Putamen (tissue), 1 donor: ENCODE results near the gene MCF2L.

Experiments
- DNase-seq: peaks from one replicate; pipeline ENCODE4 v3.0.0-alpha.2; 2016; ENCODE audit warnings: low spot score

Gene MCF2L

DNA sequence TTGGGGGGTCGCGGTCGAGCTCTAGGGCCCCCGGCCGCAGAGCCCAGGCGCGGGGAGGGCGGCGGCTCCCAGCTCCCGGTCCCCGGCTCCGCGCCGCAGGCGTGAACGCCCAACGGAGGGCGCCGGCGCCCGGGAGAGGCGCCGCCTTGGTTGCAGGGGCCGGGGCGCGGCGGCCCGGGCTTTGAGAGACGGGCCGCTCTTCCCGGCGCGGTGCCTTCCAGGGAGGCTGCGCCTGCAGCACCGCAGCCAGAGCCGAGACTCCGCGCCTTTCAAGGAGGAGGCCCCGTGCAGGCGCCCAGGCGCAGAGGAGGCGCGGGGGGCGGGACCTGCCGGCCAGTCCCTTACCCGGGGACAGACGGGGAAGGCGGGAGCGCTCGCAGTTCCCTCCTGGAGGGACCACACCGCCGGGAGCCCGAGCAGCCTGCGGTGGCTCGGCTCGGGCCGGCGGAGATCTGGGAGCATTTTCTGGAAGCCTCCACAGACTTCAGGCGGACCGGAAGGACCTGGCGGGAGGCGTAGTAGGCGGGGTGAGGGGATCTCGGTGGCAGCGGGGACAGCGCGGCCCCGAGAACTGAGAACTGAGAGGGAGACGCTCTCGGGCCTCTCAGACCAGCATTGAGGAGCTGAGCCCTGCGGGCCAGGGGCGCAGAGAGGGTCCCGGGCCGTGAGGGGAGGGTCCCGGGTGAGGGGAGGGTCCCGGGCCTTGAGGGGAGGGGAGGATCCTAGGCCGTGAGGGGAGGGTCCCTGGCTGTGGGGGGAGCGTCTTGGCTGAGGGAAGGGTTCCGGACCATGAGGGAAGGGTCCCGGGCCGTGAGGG, 25.5 kb upstream of the MCF2L start:
- DNase-seq, result no peak

DNA sequence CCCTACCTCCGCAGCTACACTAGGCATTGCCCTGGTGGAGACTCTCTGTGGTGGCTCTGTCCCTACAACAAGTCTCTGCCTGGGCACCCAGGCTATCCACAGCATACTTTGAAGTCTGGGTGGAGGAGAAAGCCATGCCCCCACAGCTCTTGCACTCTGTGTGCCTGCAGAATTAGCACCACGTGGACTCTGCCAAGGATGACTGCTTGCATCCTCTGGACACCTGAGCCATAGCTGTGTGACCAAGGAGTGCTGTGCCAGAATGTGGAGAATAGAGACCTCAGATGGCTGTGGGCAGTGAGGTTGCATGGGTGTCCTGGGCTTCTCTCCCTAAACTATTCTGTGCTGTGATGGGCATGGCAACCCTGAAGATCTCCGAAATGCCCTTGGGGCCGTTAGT, 21.2 kb upstream of the MCF2L start:
- DNase-seq, result no peak

DNA sequence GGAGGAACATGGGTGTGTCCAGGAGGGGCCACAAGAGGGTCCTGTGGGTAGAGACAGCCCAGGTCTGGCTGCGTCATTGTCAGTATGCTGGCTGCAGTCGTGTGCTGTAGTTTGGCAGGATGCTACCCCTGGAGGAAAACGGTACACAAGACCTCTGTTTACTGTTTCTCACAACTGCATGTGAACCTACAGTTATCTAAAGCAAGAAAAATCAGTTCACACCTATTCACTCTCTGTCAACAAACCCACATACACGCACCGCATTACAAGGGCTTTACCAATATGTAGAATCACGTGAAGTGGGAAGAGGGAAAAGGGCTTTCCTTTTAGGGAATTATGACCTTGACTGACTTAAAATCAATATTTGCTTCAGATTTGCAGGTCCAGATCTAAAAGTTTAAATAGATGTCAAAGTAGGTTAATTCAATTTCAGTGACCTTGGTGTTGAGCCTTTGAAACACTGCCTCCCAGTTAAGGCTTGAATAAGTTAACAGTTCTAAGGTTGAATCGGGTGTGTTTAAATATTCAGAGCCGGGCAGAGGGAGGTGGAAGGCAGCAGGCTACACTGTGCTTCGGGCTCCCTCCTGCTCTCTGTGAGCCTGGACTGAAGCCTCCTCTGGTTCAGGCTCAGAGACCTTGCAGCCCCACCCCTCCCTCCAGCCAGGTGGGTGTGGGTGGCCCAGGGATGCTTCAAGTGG, 17.2 kb upstream of the MCF2L start:
- no peak for DNase-seq

DNA sequence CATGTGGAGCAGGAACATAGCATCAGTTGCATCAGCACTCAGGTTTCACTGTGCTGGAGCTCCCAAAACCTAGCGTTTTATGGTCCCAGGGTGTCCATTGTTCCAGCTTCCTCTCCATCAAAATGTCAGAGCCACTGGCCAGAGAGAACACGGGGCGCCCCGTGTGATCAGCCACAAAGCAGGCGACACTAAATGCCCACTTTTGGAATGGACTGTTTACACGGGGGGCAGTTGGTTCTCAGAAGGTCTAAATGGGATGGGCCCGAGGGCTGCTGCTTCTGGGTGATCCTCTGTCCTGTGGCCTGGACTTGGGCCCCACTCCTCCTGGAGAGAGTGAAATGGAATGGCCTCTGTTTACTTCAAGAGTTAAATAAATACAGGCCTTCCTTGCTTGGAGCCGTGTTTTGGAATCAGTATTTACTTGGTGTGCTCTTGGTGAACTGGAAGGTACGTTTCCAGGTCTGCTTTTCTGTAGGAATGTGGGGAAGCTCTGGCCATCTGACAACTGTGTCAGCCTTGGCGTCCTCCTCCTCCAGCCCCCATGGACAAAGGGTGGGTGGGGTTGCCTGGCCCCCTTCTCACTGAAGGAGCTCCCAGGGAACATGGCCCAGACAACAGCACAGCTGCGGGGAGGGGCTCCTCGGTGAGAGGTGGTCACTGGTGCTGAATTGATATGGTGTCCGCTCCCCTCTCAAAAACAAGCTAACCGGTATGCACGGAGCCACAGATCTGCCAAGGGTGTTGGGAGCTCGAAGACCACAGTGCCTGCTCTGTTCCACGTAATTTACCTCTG, 16.1 kb upstream of the MCF2L start:
- DNase-seq, result no peak

DNA sequence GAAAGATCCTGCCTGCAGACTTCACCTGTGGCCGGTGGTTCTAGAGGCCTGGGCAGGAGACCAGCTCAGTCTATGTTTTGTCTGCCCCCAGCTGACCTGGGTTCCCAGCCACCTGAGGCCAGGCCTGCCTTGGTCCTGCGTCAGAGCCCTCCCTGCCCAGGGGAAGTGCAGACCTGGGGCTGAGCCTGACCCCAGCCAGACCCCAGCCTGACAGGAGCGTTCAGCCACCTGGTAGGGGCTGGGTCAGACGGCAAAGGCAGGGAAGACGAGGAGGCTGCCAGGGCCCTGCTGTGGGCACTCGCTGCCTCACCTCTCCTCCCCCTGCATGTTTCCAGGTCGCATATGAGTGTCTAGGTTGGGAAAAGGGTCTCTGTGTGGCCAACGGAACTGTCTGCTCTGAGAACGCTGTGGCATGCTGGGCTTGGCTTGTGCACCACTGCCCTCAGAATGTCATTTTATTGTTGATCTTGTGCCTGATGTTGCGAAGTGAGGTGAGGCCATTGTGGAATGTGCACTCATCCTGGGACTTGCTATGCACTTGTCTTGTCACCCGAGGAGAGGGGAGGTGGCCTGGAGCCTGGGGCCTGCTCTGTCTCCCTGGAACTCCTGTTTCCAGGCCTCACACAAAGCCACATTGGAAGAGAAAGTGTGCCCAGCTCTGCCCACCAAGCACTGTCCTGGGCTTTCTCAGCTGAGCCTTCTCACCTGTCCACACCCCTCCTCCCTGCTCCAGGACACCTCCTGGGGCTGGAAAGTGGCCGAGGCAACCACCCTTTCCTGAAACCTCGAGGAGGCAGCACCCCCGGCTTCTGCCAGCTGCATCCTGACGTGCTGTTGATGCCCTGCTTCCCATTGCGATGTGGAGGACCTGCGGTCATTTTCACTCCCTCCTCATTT, 15.2 kb upstream of the MCF2L start:
- DNase-seq, result no peak

DNA sequence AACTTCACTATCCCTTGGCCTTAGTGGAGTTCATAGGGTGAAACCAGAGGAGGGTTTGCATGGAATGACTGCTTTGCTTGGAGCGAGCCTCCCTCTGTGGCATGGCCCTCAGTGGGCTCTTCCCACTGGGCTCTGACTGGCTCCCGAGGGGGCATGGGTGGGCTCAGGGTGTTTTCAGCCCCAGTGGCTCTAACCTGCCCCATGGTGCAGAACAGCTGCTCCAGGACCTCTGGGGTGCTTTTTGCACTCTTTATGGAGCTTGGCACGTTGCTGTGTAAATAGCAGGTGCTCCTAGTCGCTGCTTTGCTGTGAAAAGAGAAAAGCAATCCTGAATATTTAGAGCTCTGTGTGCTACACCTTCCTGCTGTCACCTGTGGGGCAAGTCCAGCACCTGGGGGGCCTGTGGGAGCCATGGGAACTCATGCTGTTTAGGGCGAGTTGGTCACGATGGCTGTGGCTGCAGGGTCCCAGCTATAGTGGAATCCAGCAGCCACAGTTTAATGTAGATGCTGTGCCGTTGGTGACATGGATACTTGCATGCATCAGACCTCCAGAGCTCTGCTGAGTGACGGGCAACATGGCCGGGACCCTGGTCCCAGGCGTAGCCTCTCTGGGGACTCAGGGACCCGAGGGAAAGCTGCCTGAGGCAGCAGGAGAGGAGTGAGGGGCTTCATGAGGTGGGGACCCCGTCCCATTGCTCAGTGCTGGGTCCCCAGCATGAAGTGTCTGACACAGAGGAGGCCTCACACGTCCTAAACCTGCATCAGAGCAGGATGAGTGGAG, 14.3 kb upstream of the MCF2L start:
- no peak for DNase-seq

DNA sequence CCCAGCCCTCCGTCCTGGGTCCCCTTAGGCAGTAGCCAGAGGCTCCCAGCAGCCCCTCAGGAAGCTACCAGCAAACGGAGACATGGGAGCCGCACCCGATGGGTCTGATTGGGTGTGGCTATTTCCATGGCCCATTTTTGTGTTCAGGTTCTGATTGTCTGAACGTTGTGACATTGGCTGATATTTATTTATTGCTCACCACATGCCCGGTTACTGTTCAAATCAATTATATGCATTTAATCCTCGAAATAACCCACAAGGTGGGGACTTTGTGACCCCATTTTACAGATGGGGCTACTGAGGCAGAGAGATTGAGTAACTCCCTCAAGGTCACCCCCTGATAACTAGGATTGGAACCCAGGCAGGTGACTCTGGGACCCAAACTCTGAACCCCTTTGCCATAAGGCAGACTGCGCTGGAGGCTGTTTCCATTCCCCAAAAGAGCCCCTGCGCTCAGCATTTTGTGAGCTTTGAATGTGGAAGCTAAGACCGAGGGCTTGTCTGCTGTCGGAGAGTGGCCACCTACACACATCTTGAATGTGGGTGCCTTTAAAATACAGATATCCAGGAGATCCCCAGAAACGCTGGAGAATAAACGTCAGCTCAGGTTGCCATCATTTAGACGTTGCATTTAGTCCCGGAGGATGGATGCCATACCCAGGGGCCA, 13.6 kb upstream of the MCF2L start:
- DNase-seq, result no peak

DNA sequence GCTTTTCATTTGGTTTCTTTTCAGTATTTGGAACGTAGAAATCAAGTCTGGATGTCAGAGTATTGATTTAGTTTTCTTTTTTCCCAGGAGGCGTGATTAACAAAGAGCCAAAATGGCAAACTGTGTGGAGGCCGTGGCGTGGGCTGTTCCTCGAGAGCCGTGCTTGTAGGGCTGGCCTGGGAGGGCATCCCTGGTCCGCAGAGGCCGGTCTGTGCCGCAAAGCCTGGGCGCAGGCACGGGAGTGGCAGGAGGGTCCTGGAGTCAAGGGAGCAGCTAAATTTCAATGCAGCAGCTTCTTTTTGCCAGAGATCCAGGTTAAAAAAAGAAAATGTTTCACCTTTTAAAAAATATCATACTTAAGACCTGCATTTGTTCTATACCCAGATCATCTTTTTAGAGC, 13.1 kb upstream of the MCF2L start:
- no peak for DNase-seq

DNA sequence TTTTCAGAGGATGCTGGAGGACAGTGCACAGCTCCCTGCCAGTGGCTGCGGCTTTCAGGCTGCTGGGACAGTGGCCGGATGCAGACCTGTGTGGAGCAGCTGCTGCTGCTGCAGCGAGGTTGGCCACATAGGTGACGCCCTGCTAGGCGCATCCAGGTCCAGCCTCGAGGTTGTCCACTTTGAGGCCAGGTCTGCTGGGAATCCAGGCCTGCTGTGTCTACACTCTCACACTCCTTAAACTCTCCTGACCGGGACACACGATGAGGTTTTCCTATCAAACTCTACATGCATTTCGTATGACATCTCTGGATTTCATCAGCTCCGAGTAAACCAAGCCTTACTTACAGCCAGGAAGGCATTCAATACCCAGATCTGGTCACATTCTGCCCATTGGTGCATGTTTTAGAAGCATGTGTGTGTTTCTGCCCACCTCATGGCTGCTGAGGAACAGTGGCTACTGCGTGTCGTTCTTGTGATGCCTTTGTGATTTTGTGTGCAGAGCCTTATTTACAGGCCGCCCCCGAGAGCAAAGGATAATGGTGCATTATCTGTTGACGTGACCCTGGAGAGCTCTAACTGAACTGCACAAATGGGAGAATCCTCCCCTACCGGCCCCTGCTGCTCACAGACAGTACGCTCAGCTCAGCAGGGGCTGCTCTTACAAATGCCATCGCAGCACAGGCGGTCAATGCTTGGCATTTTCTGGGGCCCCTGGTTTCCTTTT, 12.3 kb upstream of the MCF2L start:
- no peak for DNase-seq

DNA sequence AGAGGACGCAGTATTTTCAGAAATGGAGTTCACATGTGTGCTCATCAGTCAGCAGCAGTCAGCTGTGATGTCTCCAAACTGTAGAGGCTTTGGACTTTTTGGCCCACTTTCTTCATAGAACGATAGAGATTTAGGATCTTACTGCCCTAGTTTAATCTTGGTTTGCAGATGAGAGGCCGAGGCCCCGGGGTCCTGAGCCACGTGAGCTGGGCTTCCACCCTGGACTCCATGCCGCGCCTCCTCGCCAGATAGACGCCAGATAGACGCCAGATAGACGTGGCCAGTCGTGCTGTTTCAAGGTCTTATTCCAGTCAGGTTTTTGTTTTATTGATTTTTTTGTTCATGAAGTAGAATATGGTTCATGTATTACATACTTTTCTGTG, 11.7 kb upstream of the MCF2L start:
- no peak for DNase-seq

DNA sequence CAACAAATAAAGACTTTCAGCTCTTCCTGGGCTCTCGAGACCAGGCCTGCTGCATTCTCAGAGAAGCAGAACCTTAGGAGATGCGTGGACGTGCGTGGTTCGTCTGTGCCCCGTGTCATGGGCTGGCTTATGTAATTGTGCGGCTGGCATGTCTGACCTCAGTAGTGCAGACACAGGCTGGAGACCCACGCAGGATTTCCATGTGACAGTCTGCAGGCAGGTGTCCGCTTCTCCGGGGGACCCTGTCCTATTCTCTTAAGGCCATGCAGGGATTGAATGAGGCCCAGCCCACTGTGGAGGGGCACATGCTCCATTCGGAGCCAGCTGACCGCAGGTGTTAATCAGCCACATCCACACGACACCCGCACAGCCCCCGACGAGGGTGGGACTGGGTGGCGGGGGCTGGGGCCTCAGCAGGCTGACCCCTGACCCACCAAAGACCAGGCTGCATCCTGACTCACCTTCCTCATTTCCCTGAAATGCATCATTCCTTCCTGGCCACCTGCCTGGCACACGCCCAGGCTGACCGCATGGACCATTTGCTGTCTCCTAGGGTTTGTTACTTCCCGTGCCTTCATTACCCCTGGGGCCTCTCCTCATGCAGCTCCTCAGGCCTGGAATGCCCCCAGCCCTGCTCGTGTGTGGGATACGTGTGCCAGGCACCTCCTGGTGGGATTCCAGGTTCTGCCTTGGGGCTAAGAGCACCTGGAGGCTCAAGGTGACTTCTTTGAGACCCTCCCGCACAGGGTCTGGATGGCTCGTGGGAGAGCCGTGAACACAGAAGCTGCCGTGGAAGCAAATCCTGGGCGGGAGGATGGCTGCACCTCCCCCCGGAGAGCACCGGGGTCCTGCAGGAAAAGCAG, 10.7 kb upstream of the MCF2L start:
- no peak for DNase-seq

DNA sequence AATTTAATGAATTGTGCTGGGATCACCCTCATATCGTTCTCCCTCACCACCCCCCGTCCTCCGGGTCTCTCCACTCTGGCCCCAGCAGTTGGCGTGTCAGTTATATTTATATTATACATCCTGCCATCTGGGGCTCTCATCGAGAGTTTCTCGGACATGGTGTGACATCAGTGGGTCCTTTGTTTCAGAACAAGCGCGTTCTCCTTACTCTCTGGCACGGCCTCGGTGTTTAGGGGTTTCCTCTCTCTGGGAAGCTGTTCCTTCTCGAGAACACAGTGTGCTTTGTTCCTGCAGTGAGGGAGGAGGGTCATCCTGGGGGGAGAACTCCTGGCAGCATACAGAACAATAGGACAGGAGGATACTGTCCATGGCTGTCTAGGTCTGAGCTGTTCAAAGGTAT, 9.8 kb upstream of the MCF2L start:
- peak; percentile 46 for DNase-seq

DNA sequence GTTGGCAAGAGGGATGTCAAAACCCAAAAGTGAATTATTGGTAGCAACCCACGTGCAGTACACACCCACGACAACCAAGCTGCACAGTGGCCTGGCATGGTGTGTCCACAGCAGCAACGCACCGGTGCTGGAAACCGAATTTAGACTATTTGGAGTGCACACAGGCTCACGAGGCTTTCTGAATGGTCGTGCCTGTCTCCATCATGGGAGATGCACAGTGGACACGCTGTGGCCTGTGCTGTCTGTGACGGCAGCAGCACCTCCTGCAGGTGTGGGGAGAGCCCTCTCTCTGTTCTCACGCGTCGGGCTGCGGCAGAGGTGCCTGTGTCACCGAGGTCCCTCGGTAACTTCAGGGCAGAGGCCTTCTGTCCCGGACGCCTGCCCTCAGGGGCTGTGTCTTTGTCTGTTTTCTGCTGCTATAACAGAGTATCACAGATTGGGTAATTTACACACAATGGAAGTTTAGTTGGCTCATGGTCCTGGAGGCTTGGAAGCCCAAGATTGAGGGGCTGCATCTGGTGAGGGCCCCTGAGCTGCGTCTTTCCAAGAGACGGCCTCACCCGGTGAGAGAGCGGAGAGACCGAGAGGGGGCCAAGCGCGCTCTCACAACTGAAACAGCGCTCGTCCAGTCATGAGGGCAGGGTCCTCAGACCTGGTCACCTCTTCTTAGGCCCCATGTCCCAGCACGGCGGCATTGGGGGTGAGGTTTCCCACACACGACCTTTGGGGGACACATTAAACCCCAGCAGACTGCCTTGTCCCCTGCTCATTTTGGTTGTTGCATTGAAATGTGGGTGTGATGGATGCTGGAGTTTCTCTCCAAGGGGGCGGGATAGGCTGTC, 9.1 kb upstream of the MCF2L start:
- no peak for DNase-seq

DNA sequence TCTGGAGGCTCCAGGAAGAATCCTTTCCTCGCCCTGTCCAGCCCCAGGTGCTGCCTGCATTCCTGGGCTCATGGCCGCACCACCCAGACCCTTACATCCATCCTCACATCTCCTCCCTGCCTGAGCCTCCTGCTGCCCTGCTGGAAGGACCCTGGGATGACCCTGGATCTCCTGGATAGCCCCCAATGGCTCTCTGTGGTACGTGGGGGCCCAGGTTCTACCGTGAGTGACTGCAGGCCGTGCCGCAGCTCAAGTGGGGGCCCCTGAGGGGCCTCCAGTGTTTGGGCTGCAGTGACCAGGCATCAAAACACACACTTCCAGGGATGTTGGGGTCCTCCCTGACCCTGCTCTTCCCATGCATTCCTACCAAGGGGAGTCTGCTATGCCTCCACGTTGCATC, 8.3 kb upstream of the MCF2L start:
- no peak for DNase-seq

DNA sequence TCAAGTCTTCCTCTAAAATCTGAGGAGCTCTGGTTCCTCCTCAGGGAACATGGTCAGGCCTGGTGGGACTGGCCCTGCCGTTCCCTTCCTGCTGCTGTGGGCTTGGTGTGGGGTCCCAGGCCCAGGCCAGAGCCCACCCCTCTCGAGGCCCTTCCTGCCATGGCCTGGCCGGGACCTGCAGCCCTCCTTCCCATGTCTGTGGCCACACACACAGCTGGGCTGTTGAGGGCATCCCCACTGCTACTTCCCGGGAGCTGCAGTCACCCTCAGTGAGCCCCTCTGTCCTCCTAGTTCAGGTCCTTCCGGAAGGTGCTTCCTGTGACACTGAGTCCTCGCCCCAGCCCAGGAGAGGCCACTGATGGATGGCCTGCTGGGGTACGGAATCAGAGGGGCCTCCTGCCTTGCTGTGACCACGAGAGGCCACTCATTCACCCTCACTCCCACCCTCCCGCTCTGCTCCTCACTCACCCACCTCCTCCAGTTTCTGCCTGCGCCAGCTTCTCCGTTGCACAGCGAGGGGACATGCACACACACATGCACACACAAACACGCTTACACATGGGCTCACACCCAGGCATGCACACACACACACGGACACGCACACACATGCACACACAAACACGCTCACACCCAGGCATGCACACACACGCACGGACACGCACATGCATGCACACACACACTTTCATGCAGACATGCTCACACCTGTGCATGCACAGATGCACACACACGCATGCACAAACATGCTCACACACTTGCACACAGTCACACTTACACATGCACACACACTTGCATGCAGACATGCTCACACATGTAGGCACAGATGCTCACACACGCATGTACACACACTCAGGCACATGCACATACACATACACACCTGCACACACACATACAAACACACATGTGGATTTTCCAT, 7.3 kb upstream of the MCF2L start:
- DNase-seq, result no peak

DNA sequence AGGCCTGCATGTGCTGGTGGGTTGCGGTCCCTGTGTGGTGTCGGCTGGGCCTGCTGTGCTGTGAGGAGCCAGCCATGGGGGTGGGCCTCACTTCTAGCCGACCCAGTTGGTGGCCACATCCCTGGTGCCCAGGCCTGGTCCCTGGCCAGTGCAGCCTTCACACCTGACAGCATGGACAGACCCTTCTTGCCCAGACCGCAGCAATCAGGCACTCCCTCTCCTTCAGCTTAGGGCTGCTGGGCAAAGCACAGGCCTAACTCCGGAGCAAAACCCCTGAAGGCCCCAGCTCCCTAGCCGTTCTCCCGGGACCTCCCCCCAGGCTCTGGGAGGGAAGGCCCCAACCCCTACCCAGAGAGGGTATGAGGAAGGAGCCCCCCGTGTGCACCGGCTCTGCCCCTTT, 6.6 kb upstream of the MCF2L start:
- no peak for DNase-seq
